Measurements from ENCODE around the gene PHACTR1. TPM values are rescaled to one million over a fixed set of nuclear protein-coding genes. Genes with fewer than 3 reads are reported as not detected.

Gene PHACTR1
- total RNA-seq, 4 donors from 2014 or later = 12.6 to 17.7 (median 17.1) TPM

DNA sequence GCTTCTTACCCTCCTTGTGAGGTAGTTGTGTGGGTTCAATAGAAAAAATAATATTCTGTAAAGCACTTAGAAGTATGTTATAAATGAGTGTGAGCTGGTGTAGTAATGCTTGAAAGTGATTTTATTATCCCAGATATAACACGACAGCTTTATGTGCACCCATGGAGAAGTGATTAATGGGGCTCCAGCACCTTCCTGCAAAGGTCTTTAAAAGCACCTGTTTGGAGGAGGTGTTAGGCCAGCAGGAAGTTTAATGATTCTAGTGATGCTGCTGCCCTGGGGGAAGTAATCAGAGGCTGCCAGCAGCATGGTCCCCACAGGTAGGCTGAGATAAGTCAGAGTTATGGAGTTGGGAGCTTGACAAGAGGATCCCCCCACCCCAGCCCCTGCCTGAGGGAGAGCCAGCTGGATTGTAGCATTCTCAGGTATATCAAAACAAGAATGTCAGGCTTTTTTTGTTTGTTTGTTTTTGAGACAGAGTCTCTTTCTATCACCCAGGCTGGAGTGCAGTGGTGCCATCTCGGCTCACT is 166.3 kb downstream of the PHACTR1 start:
- TF ChIP-seq, protein P1, sequence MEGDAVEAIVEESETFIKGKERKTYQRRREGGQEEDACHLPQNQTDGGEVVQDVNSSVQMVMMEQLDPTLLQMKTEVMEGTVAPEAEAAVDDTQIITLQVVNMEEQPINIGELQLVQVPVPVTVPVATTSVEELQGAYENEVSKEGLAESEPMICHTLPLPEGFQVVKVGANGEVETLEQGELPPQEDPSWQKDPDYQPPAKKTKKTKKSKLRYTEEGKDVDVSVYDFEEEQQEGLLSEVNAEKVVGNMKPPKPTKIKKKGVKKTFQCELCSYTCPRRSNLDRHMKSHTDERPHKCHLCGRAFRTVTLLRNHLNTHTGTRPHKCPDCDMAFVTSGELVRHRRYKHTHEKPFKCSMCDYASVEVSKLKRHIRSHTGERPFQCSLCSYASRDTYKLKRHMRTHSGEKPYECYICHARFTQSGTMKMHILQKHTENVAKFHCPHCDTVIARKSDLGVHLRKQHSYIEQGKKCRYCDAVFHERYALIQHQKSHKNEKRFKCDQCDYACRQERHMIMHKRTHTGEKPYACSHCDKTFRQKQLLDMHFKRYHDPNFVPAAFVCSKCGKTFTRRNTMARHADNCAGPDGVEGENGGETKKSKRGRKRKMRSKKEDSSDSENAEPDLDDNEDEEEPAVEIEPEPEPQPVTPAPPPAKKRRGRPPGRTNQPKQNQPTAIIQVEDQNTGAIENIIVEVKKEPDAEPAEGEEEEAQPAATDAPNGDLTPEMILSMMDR (IDR thresholded peaks at IDR 0.05) = no peak
- DNase-seq (ENCODE audit: low spot score) = no peak
- ATAC-seq (ENCODE audit: low FRiP score) = no peak

DNA sequence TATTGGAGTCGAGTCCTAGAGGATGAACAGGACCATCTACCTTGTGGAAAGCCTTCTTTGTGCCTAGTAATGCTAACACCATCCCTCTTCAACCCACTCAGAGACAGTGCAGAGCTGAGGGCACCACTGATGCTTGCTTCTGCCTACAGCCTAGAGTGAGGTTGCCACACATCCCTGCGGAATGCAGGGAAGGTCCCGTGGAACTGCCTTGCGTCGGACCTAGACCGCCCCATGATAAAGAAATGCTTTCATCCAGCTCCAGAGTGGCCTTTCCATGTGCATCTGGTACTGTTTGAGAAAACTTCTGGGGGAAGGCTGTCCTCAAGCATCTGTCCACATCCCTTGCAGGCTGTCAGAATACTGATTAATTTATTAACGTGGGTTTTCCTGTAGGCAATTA is 168.4 kb downstream of the PHACTR1 start:
- ATAC-seq (ENCODE audit: low FRiP score) = no peak
- TF ChIP-seq, protein P1 (IDR thresholded peaks at IDR 0.05) = no peak

DNA sequence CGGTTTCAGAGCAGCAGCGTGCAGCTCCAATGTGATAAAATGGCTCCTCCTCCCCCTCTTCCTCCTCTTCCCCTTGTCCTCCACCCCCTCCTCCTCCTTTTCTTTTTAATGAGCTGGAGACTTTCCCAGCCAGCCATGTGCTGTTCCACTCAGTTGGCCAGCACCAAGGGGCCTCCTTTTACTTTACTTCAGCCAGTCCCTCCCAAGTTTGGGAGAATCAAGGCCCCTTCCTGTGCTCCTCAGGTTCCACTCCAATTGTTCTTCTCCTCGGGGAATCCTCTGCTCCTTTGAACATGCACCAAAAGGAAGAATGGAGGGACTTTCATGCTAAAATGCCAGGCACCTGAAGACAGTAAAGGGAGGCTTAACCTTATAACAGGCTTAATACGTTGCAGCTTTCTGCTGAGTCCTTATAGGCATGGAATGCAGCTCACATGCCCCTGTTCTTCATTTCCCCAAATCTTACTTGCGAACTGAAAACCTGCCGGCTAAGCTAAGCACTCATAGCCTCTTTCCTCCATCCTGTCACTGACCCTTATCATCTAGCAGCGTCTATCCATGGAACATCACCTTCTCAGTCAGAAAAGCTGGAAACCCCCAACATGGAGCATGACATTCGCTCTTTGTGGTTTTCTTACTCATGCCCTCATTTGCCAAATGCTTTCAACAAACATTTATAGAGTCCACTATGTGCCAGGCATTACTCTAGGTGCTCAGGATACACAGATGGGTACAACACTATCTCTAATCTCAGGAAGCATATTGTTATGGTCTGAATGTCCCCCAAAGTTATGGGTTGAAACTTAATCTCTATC is 170.6 kb downstream of the PHACTR1 start:
- TF ChIP-seq, protein P1 (IDR thresholded peaks at IDR 0.05) = no peak
- ATAC-seq (ENCODE audit: low FRiP score) (no peak), DNase-seq (ENCODE audit: low spot score) (no peak)

More for the DNA sequence above, 168.4 kb downstream of the PHACTR1 start:
- no peak for DNase-seq (ENCODE audit: low spot score)

DNA sequence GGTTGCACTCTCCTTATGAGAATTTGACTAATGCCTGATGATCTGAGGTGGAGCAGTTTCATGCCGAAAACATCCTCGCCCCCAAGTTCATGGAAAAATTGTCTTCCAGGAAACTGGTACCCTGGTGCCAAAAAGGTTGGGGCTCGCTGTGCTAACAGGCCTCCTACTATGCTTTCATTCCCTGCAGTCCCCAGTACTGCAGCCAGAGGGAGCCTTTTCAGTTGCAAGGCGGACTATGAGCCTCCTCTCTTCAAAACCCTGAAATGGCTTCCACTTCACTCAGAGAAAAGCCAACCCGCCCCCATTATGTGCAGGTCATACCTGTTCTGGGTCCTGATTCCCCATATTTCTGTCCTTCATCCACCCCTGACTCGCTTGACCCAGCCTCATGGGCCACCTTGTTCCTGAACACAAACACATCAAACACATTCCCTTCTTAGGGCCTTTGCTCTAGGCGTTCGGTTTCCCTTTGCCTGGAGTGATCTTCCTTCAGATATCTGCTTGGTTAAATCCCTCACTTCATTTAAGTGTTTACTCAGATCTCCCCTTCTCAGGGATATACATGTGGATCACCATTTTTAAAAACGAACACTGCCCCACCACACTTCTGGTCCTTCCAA is 173.7 kb downstream of the PHACTR1 start:
- TF ChIP-seq, protein P1 (IDR thresholded peaks at IDR 0.05) = no peak
- no peak for ATAC-seq (ENCODE audit: low FRiP score)
- DNase-seq (ENCODE audit: low spot score) = no peak

DNA sequence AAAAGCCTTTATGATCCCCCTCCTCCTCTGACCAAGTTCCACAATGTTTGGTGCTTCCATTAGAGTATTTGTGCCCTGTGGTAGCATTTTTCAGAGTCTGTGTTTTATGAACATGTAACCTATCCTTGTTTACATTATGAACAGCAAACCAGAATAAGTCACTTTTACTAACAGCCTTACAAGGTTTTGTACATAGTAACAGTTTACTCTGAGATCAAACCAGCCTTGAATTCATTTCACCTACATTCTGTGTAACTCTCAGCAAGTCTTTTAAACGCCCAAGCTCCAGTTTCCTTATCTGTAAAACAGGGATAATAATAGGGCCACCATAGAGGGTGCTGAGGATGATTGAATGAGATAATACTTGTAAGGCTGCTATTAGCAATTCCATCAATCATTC is 175.0 kb downstream of the PHACTR1 start:
- no peak for ATAC-seq (ENCODE audit: low FRiP score)
- TF ChIP-seq, protein P1 (IDR thresholded peaks at IDR 0.05) = no peak
- DNase-seq (ENCODE audit: low spot score) = no peak

DNA sequence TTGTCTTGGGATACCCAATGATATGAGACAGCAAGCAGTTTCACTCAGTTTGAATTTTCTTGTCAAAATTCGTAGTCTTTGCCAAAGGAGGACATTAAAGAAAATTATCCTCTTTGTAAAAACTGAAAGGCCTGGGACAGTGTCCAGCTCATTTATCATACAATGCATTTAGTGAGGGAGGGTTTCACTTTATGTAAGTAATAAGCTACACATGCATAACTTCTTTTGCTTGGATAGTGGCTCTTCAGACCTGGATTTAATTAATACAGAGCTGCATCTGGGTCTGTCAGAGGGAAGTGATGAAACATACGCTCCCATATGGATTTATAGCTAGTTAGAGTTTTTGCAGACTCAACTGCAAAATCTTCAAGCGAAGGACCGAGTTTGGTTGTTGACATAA is 175.6 kb downstream of the PHACTR1 start:
- ATAC-seq (ENCODE audit: low FRiP score) = no peak
- TF ChIP-seq, protein P1 (IDR thresholded peaks at IDR 0.05) = no peak

More for the DNA sequence above, 175.6 kb downstream of the PHACTR1 start:
- no peak for DNase-seq (ENCODE audit: low spot score)
